HFFc6 (cell line): ENCODE measurements around the gene FOXE1. TPM values are rescaled to one million over a fixed set of nuclear protein-coding genes. Genes with fewer than 3 reads are reported as not detected.

Experiments
- DNase-seq: peaks from one replicate; pipeline ENCODE4 v3.0.0-alpha.2; 2018
- H3K27ac Mint-ChIP-seq: 2 replicates; pipeline ENCODE4 v1.8.0; 2020; ENCODE audit warnings: mild to moderate bottlenecking, mixed read lengths
- H3K27me3 Mint-ChIP-seq: 2 replicates; pipeline ENCODE4 v1.8.0; 2021; ENCODE audit warnings: mild to moderate bottlenecking, moderate library complexity, mixed read lengths; ENCODE audit not compliant: insufficient read depth
- H3K36me3 Mint-ChIP-seq: 2 replicates; pipeline ENCODE4 v1.8.0; 2021; ENCODE audit warnings: low read depth, mixed read lengths
- H3K4me1 Mint-ChIP-seq: 2 replicates; pipeline ENCODE4 v1.8.0; 2020; ENCODE audit warnings: low read depth, mixed read lengths
- H3K4me3 Mint-ChIP-seq: 2 replicates; pipeline ENCODE4 v1.8.0; 2020; ENCODE audit warnings: mild to moderate bottlenecking, moderate library complexity, mixed read lengths
- H3K9me3 Mint-ChIP-seq: 2 replicates; pipeline ENCODE4 v1.8.0; 2020; ENCODE audit warnings: mild to moderate bottlenecking, mixed read lengths
- CTCF ChIP-seq: fragments of 200-600 bp; sonication (generic); IDR thresholded peaks from 2 replicates; pipeline ENCODE4 v1.5.0; 2021; ENCODE audit warnings: antibody characterized with exemption, mild to moderate bottlenecking
- total RNA-seq, 6 experiments: library from RNA; stranded (reverse); fragmentation: NEBNext Ultra II Directional; extraction: Animal tissue kit (Norgen Biotek cat#: 25700); gene quantifications; 2 replicates in 1 of 6; 3 replicates in 5 of 6; pipeline ENCODE4 v1.2.3, GENCODE V29; 2021

The FOXE1 gene
- total RNA-seq, 6 experiments from 2014 or later = 51.0 to 173 (median 158) TPM

- Mint-ChIP-seq H3K4me3 (no peak overlapping the region), H3K27ac (no peak overlapping the region), H3K9me3 (peaks cover 18% of the 10 kb centered on the region), H3K36me3 (peaks cover 28% of the 10 kb centered on the region), H3K27me3 (peaks cover 8% of the 10 kb centered on the region), H3K4me1 (peaks cover 22% of the 10 kb centered on the region)
- no peak for DNase-seq
- TF ChIP-seq CTCF = no peak
Measured at GRCh38 chr9:97866300-97866699, 13.3 kb downstream of the FOXE1 start.

GRCh38 chr9:97866848-97867247 is 13.8 kb downstream of the FOXE1 start:
- Mint-ChIP-seq H3K27ac (no peak overlapping the region), H3K4me1 (peaks cover 20% of the 10 kb centered on the region), H3K9me3 (peaks cover 18% of the 10 kb centered on the region), H3K4me3 (no peak overlapping the region), H3K36me3 (peaks cover 28% of the 10 kb centered on the region), H3K27me3 (peaks cover 6% of the 10 kb centered on the region)
- no peak for DNase-seq
- no peak for TF ChIP-seq CTCF

- H3K27me3 Mint-ChIP-seq = peaks cover 5% of the 10 kb centered on the region; the same call in 1 of the 2 replicates
- no peak for DNase-seq
- H3K4me1 Mint-ChIP-seq = peaks cover 24% of the 10 kb centered on the region
- H3K36me3 Mint-ChIP-seq = peaks cover 28% of the 10 kb centered on the region
- TF ChIP-seq CTCF = no peak
- H3K9me3 Mint-ChIP-seq = peaks cover 18% of the 10 kb centered on the region
- H3K4me3 Mint-ChIP-seq = no peak overlapping the region
- no peak overlapping the region for H3K27ac Mint-ChIP-seq
Measured at GRCh38 chr9:97868859-97869258, 15.8 kb downstream of the FOXE1 start.

- Mint-ChIP-seq H3K4me1 (peaks cover 51% of the 10 kb centered on the region), H3K36me3 (peaks cover 6% of the 10 kb centered on the region)
Measured at GRCh38 chr9:97873425-97873824, 20.4 kb downstream of the FOXE1 start.

GRCh38 chr9:97873882-97874281 is 20.9 kb downstream of the FOXE1 start:
- DNase-seq = no peak
- no peak overlapping the region for H3K27ac Mint-ChIP-seq

More at GRCh38 chr9:97873425-97873824, 20.4 kb downstream of the FOXE1 start:
- DNase-seq = no peak
- Mint-ChIP-seq H3K4me3 (no peak overlapping the region), H3K27ac (no peak overlapping the region), H3K9me3 (no peaks in the 10 kb centered on the region), H3K27me3 (peaks cover 5% of the 10 kb centered on the region; the same call in 1 of the 2 replicates)
- TF ChIP-seq CTCF = no peak

More at GRCh38 chr9:97873882-97874281, 20.9 kb downstream of the FOXE1 start:
- Mint-ChIP-seq H3K27me3 (peaks cover 5% of the 10 kb centered on the region; the same call in 1 of the 2 replicates), H3K9me3 (no peaks in the 10 kb centered on the region), H3K36me3 (peaks cover 6% of the 10 kb centered on the region), H3K4me3 (no peak overlapping the region), H3K4me1 (peaks cover 51% of the 10 kb centered on the region)
- no peak for TF ChIP-seq CTCF
